GM21786 (cell line): Measurements from ENCODE around the gene HMCN1.

Source experiments
- ATAC-seq: cut with Tn5 transposase; IDR thresholded peaks from one replicate; pipeline ENCODE4 v1.9.1; 2021; ENCODE audit not compliant: unreplicated experiment

Gene HMCN1

DNA sequence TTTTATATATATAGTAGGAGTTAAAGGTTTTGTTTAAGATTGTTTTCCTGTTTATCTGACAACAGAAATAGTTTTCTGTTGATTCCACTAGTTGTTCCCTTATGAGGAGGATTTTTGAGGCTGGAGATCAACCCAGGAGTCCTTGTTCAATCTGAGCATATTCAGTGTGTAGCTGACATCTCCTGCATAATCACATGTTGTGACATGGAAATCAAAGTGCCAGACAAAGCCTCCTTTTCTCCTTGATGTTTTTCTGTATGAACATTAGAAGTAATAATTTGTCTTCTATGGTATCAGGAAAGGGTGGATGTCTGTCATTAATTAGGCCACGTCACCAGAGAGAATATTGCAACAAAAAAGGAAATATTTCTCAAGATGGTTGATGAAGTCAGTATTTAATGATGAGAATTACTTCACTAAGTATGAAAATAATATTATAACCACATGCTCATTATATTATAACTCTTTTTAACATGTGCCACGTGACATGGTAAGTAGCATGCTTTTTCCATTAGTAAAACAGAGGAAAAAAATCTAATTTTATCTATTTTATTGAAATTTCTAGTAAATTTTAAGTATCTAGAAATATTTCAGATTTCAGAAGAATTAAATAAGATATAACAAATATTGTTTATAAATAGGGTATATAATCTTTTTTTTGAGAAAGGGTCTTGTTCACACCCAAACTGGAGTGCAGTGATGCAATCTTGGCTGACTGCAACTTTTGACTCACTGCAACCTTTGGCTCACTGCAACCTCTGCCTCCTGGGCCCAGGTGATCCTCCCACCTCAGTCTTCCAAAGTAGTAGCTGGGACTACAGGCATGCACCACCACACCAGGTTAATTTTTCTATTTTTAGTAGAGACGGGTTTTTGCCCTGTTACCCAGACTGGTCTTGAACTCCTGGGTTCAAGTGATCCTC lies 223.5 kb downstream of the HMCN1 start:
- no peak for ATAC-seq

DNA sequence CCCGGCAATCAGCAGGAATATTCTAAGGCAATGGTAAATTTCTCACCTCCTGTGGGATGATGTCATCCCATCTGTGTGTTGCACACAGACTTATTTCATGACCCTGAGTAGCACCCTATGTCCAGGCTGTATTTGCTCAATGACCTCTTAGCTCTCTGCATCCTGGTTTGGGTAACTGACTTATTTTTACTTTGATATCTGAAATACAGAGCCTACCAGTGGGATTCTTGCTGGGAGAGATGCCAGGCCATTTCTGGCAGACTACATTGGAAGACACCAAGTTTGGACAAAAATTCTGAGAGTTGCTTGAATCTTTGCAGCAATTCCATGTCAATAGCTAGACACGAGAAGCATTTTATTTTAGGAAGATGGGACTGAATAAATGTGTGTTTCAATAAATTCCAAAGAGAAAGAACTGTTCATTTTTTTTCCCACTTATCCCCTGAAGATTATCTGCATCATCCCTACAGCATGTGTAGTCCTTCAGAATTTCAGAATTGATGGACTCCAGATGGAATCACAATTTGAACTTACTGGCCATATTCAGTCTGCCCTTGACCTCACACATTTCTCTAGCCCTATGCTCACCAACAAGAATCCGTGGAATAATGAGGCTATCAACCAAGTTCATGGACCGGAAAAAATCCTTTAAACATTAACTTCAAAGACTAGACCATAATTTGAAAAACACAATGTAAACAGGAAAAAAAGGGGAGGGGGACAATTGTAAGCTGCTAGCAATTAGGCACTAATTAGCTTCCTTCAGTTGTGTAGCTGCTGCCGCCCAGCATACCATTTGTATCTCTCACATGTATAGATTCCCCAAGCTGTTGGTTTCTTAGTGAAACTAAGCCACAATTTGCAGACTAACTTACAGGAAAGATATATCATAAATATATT lies 226.5 kb downstream of the HMCN1 start:
- no peak for ATAC-seq

DNA sequence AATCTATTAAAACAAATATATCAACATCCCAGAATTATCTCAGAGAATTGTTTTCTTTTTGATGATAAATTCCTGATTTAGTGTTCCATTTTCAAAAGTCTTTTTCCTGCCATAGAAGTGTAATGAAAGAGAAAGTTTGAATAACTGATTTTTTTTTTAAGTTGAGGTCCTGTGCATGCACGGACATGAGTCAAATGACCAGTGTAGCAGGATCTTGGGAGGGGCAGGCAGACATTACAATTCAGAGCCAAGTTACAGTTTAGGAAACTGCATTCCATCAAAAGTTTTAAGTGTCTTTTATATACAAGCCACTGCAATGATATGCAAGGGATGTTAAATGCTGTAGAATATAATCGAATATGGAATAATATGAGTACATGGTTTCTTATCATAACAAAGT lies 227.5 kb downstream of the HMCN1 start:
- ATAC-seq = no peak

GRCh38 chr1:185964946-185965345 lies 230.8 kb downstream of the HMCN1 start:
- ATAC-seq = no peak

DNA sequence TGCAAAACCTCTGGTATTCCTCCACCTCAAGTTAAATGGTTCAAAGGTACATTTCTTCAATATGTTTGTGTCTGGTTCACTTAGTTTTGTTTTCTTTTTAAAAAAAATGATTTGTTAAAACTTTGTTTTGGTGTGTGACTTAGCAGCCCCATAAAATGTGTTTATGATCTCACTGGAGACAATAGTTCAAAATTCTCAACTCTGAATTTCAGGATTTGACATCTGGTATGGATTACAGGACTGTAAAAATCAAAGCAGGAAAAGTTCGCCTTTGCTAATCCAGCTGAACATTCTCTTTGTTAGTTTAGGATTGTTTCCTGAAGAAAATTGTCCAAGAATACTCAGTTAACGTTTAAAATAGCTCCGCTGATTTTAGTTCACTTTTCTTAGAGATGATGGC lies 231.7 kb downstream of the HMCN1 start:
- ATAC-seq = no peak

GRCh38 chr1:185966471-185966870 lies 232.3 kb downstream of the HMCN1 start:
- no peak for ATAC-seq

DNA sequence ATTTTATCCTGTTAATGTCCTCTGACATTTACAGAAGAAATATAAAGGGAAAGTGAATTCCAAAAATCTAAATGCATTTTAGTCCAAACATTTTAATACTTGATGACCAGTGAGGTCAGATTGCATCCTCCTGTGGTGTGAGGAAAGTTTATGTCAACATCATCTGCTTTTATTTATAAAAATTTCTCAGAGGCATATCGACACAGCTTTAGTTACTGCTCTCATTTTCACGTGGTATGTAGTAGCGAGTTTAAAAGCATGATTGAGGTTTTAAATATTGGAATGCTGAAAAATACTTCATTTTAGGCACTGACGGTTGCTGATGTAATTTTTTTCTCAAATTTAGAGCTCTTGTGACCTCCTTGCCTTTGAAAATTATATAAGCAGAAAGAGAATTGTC lies 234.8 kb downstream of the HMCN1 start:
- no peak for ATAC-seq

DNA sequence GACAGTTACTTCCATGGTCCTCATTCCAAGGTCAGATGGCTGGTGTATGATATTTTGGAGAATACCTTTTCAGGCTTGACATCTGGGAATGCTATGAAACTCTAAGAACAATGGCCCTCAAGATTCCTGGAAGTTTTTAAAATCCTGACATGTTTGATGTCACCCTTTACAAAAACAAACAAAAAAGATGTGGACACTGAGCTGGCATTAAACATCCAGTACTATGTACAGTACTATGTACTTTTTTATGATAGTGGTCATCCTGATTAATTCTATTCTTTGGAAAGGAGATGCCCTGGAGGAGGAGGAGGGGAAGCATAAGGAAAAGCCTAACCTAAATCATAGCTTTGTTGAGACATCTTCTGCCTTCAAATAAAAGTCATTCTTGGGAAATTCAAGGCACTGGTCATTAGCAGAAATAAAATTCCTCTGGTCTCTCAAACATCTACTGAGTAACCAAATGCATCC lies 235.4 kb downstream of the HMCN1 start:
- no peak for ATAC-seq

DNA sequence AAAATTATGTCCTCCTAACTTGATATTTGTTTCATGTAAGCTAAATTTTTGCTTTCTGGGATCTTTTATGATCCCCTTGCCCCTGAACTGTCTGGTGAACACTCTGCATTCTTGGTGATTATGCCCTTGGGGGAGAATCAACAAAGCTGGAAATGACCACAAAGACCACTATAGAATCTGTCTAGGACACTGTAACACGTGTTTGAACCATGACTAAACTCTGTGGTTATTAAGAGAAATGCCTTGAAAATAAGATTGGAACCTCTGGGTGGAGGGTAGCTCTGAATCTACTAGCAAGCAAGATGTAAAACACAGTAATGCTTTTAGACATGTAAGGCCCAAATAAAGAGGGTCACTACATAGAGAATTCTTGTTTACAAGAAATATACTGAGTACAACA lies 237.5 kb downstream of the HMCN1 start:
- no peak for ATAC-seq

DNA sequence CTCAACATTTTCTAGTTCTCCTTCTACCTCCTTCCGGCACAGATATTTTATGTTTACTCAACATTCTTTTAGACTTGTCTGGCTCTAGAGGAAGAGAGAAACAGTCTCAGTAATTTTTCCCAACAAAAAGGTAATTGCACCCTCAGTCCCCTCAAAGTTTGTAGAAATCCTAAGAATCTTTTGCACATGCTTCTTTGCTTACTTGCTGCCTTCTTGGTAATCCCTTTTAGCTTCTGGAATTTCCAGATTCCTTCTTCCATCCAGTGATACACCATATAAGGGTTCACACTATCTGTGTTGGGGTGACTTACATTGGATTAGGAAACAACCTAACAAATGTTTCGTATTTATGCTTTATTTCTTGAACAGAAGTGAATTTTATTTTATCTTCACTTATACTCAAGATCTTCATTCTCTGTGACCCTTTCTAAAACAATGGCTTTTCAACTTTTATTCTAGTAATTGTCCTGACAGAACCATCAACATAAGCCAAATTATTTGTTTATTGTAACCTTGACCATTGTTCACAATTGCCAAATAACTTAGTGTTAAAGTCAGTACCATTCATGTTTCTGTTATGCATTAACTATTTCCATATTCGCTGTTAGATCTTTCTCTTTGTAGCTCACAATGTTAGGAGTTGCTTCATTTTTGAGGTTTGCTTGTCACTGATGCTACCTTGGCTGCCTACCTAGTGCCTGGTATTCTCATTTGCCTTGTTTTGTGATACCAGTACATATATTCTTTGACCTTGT lies 238.1 kb downstream of the HMCN1 start:
- ATAC-seq = no peak

DNA sequence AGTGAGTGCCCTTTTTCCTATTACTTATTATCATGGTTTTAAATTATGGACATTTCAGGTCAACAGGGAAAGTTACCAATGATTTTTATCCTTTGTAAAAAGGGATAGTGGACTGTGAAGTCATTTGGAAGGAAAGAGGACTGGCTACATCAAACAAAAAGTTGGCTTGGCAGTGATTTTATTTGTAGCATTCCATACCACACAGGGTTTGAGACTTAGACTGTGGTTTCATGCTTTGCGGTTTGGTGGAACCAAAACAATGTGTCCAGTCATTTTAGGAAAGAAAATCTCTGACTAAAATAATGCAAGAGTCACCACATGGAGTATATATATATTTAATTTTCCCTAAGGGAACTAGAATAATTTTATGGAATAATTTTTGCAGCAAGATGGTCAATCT lies 239.5 kb downstream of the HMCN1 start:
- no peak for ATAC-seq

DNA sequence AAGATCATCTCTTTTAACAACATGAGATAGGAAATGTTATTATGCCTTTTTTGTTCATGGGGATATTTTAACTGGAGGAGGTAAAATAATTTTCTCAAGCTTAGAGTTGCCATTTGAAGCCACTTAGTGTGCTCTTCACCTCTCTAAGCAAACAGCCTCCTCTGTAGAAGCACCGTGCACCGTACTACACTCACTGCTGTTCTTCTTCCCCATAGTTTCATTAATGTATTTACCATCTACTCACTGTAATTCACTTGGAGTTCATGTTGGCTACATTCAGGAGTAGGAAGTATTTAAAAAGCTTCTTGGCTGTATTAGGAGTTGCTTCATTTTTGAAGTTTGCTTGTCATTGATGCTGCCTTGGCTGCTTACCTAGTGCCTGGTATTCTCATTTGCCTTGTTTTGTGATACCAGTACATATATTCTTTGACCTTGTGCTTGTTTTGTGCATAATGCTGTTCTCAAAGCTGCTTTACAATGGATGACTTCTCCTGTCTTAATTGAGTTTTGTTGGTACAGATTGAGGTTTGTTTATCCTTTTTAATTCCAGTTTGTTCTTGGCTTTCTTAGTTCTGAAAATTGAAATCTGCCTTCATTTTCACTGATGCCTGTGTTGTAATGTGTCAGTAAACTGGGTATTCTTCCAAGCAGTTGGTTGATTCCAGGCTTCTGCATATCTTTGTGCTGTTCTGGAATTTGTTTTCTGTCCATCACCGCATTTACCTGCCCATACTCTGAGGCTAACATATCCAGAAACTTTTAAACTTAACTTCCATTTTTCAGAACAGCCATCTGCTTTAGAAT lies 240.4 kb downstream of the HMCN1 start:
- ATAC-seq = no peak

DNA sequence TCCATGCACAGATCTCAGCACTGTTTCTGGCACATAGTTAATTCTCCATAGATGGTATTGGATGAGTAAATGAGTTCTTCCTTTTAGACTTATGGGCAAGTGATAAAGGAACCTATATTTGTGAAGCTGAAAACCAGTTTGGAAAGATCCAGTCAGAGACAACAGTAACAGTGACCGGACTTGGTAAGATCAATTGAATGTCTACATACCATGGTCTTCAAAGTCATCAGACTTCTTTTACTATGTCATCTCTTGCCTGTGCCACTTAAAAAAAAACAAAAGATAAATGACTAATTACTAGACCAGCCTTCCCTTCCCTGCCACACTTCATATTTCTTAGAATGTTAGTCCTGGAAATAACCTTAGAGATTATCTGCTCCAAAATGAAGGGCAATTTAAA lies 246.7 kb downstream of the HMCN1 start:
- ATAC-seq = no peak

GRCh38 chr1:185984113-185984836 lies 250.1 kb downstream of the HMCN1 start:
- ATAC-seq = no peak

- no peak for ATAC-seq
Observed at GRCh38 chr1:185987611-185988321, 253.6 kb downstream of the HMCN1 start.

DNA sequence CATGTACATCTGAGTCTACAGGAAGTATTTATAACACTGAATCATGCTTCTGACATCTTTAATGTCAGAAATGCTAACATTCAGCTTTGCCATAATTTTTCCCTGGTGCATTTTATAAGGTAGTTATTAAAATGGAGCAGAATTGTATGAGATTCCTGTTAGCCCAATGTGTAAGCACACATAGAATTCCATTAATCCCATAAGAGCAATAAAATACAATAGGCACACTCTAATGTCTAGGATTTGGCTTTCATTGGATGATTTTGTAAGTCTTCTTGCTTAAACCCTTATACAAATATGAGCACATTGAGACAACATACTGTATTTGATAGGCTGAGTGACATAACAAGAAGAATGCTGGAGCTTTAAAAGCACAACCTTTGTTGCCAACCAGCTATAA lies 256.4 kb downstream of the HMCN1 start:
- no peak for ATAC-seq

GRCh38 chr1:185991266-185991665 lies 257.1 kb downstream of the HMCN1 start:
- no peak for ATAC-seq

- no peak for ATAC-seq
Observed at GRCh38 chr1:185996211-185996610, 262.0 kb downstream of the HMCN1 start.

GRCh38 chr1:185998391-185998790 lies 264.2 kb downstream of the HMCN1 start:
- ATAC-seq = no peak
